HG02938 (cell line): Measurements from ENCODE around the gene NRG3.
"Not testable (repeated sequence)": the region's sequence is repeated elsewhere in the genome, so short reads cannot be mapped to it uniquely, and the experiment has no call there.

ENCODE experiments used
- ATAC-seq: cut with Tn5 transposase; IDR thresholded peaks from one replicate; pipeline ENCODE4 v1.9.1; 2021; ENCODE audit warnings: mild to moderate bottlenecking, moderate library complexity; ENCODE audit not compliant: unreplicated experiment

NRG3 gene

GRCh38 chr10:81957976-81958375 lies 83.0 kb downstream of the NRG3 start:
- ATAC-seq = no peak

DNA sequence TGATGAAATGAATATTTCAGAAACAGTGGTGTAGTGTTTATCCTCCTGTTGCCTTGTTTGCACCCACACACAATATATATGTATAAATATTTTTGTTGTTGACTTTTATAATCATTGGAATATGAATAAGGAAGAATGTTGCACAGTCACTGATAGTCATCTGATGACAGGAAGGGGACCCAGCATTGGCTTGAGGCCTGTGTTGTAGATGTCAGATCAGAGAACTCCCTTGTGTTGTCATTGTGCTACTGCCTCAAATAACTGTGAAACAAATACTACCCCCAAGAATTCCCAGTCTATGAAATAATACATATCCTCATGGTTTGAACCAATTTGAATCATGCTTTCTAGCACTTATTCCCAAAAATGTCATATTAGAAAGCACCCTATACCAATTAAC lies 84.0 kb downstream of the NRG3 start:
- no peak for ATAC-seq

DNA sequence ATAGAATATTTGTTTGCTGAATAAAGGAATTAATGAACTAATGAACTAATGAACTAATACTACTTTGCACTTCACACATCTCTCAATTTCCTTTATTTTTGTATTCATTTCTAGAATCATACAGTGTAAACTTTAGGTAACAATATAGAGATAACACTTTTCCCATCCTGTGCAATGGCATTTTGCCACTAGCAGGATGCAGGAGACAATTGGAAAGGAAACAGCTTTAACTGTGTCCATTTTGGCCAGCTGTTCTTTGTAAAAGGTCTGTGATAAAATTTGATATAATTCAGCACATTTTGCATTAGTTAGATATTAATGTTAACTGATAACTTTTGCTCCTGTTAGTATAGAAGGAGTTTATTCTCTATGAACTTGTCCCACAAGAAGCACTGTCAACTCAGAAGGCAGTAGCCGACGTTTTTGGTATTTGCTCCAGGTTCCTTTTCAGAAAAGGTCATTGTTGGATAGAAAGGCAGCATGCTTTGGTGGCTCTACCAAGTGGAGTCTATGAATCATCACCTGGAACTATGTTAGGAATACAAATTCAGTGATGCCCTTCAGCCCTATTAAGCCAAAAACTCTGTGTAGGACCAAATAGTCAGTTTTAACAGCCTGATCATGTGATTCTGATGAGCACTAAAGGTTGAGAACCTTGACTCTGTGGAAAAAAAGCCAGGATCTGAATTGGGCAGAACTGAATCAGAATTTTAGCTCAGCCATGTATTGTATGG lies 86.6 kb downstream of the NRG3 start:
- no peak for ATAC-seq

GRCh38 chr10:81963606-81964005 lies 88.6 kb downstream of the NRG3 start:
- no peak for ATAC-seq

DNA sequence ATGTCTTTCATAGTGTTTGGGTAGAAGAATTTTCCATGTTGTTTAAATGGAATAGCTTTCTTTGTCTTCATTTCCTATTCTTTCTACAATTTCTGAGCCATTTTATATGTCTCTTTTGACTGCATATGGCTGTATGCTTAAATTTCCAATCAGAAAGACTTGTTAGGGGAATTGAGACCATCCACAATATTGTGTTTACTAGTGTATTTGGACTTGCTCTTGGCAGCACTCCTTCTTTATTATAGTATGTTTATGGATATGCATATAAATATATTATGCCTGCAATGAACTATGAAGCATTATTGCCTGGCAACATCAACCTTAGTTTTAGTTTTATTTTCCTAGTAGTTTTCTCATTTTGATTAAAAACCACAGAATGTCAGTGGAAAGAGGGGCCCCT lies 92.7 kb downstream of the NRG3 start:
- no peak for ATAC-seq

DNA sequence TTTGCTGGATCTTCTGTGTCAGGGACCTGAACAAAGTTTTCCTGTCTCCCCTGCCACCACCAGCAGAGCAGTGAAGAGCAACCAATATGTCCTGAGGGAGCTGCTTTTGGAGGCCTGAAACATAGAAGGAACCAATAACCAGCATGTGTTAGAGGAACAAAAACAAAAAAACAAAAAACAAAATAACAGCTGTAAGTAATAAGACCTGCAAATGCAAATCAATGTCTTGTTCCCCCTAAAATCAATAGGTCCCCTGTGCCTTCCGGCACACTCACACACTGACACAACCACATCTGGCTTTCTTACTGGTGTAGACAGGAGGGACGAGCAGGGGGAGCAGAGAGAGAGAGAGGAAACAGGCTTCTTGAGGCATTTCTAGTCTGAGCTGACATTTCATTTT lies 94.1 kb downstream of the NRG3 start:
- no peak for ATAC-seq

GRCh38 chr10:81978238-81978637 lies 103.2 kb downstream of the NRG3 start:
- ATAC-seq = no peak

- no peak for ATAC-seq
These were observed 106.7 kb downstream of the NRG3 start for GRCh38 chr10:81981724-81982123.

DNA sequence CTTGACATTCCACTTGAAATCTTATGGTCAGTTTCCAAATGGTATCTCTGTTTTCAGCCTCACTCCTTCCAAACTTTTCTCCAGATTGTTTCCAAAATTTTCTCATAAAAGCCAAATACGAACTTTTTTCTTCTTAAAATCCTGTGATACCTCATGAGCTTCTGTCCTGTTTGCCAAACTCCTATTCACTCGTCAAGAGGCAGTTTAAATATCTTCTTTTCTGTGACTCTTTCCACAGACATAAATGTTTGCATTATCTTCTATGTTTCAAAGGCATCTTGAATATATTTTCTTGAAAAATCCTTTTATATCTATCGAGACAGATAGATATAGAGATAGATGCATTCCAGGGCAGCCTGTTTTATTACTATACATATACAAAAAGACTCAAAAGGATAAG lies 109.4 kb downstream of the NRG3 start:
- no peak for ATAC-seq

DNA sequence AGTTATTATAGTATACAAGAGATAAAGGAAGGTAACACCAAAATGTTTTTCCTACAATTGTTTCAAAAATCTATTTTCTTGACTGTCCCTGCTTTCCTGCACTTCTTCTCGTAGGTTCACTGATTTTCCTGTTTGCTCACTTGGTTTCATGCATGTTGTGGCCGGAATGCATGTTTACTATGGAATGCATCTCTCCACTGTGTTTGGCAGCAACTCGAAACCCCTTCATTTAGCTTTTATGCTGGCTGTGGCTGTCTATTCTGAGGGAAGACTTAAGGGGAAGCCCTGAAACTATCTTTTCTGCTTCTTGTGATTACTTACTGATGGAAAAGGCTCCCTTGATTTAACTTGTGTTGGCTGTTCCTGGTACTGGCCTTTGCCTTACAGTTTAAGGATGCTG lies 120.3 kb downstream of the NRG3 start:
- ATAC-seq = no peak

DNA sequence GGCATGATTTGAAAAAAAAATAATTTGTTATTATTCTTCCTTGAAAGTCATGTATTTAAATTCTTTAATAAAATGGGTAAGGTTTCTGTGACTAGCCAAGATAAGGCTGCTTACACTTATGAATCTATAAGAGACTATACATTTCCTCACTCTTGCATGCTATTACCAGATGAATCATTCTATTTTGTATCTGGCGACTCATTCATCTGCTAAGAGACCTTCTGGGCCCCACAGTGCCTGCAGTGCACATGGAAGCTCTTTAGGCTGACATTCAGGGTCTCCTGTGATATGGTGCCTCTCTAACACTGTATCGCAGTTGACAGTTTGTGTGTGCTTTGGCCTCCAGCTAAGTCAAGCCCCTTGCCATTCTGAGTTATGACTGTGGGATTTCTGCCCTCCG lies 121.9 kb downstream of the NRG3 start:
- no peak for ATAC-seq

DNA sequence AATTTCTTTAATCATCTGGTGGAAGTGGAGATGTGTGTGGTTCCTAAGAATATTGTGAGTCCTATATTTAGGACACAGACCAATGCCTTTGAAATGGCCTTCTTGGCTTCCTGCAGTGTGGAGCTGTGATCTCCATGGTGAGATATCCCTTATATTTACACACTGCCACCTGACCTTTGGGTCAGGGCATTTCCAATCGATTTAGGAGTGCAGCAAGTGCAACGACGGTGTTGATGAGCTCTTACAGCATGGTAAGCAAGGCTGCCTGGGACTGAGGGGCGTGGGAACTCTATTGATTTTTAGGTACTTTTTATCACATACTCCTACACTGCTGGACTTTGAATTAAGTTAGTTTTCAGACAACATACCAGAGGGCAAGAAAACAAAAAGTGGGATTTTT lies 146.0 kb downstream of the NRG3 start:
- ATAC-seq = no peak

DNA sequence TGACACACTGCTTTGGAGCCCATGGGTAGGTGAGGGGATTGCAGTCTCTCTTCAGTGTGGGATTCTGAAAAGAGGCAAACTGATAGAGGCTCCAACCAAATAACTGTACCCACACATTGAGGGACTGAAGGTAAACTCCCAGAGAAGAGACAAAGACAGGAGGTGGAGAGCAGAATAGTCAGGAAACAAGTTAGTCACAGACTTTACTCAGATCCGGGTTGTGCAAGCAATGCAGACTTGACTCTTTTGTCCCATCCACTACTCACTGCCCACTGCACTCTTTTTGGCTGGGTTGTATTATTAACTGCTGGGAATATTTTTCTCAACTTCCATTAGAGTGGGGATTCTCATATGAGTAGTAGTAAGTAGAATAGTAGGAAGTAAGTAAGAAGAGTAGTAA lies 152.7 kb downstream of the NRG3 start:
- no peak for ATAC-seq

DNA sequence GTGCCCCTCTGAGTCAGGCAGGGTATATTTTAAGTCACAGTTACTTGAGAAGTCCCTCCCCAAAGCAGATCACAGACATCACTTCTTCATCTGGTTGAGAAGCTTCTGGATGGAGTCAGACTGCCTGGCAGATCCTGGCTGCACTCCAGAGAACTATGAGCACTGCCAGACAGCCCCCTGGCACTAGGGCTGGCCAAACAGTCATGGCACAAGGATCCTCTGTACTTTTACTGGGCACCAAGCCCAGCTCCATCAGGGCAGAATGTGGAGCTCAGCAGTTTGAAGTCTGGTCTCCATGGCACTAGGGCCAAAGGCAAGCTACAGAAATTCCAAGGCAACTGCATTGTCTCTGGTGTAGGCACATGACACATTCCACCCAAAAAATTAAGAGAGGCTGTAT lies 162.1 kb downstream of the NRG3 start:
- no peak for ATAC-seq

DNA sequence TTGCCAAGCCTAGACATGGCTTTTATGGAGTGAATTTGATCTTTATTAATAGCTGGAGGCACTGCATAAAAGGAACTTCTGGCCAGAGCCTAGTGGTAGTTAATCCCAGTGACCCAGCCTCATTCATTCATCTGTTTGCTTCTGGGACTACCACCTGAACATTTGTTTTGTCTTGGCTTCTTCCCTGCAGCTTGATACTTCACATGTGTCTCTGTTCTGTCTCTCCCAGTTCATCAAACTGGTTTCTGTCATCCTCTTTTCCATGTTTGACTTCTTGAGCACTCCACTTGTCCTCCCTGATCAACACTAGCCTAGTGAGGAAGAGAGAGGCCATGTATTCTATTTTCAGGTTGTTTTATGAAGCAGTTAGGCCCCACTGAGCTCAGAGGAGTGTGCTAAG lies 163.6 kb downstream of the NRG3 start:
- ATAC-seq = no peak

- no peak for ATAC-seq
These were observed 165.3 kb downstream of the NRG3 start for GRCh38 chr10:82040336-82040735.

DNA sequence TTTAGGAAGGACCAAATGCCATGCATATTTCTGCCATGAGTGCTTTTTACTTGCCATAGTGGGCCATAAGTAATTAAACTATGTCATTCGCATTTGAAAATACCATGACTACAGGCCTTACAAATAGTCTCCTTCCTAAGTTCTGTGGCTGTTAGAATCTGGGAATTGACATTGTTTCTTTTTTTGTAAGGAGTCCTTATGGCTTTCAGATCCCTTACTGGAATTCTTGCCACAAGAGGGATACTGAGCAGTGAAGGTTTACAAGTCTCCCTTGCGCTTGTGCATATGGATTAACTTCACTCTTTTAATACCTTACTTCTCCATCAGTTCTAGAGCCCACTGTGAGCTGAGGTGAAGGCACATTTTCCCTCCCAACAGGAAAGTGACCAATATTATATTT lies 166.0 kb downstream of the NRG3 start:
- no peak for ATAC-seq

GRCh38 chr10:82056391-82056790 lies 181.4 kb downstream of the NRG3 start:
- ATAC-seq = no peak

- ATAC-seq = not testable (repeated sequence)
These were observed 192.2 kb downstream of the NRG3 start for GRCh38 chr10:82067192-82067591.

DNA sequence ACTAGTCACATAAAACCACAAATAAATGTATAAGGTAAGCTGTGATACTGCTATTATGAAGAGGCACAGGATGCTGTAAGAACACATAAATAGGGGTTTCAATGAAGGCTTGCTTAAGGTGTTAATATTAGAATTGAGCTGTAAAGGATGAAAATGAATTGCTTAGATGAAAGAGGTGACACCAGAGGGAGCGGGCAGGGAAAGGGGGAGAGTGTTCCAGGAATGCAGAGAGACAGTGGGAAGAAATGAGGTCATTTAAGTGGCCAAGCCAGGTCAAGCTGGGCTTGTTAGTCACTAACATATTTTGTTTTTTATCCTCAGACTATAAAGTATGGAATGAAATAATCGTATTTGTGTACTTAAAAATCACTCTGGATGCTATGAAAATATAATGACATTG lies 193.5 kb downstream of the NRG3 start:
- no peak for ATAC-seq

GRCh38 chr10:82071231-82071630 lies 196.2 kb downstream of the NRG3 start:
- ATAC-seq = no peak

DNA sequence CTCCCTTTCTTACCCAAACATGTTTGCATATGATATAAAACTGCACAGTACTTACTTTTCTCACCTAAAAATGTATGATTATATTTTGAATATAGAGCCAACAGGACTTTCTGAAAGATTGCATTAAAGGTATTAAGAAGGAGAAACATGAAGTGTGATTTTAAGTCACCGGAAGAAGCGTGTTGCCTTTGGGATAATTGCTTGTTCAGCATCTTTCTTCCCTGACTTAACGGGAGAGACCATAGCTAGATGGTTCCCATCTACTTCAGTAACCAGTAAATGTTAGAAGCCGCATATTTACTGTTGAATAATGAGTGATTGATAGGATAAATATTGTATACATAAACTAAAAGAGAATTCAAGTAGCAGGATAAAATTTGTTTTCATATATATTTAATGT lies 197.1 kb downstream of the NRG3 start:
- no peak for ATAC-seq

DNA sequence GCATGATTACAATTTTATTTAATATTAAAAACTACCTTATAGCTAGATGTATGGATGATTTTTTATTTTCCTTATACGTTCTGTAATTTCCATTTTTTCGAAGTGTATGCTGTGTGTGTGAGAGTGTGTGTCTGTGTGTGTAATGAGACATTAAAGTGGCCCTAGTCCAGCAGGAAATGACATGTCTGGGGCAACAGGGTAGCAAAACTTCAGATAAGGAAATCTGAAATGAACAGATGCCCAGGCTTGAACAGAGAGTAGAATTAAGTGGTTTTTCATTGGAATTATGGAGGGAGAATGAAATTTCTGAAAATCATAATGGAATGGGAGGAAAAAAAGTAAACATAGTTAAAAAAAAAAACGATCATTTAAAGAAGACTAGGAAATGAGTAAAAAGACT lies 200.6 kb downstream of the NRG3 start:
- no peak for ATAC-seq
